HepG2 (cell line): ENCODE measurements around the gene TIMM23. TPM values are rescaled to one million over a fixed set of nuclear protein-coding genes. Genes with fewer than 3 reads are reported as not detected.
A peak's percentile ranks its signal among the peaks of the same experiment; 100 is the strongest.

Experiments used
- CSRNP1 ChIP-seq: sonication (generic); formaldehyde crosslinking; IDR thresholded peaks from 2 replicates; pipeline ENCODE4 v1.8.1; 2023; ENCODE audit warnings: mild to moderate bottlenecking, missing genetic modification reagents
- DMAP1 ChIP-seq: IDR thresholded peaks from 2 replicates; pipeline ENCODE4 v1.6.1; 2016
- EP300 ChIP-seq, 3 experiments: sonication (generic) in 1 of 3; formaldehyde crosslinking in 1 of 3; IDR thresholded peaks; 2 replicates each; pipeline versions ENCODE4 v1.5.1 to v1.6.1; 2011 to 2020; ENCODE audit warnings: low read depth in 2 of 3, low read length in 2 of 3, borderline replicate concordance in 1 of 3, improper control_type of control experiment in 1 of 3, mild to moderate bottlenecking in 1 of 3, missing genetic modification reagents in 1 of 3, moderate library complexity in 1 of 3
- FOXA1 ChIP-seq, 2 experiments: fragments of 450-650 bp in 1 of 2; sonication (generic) in 1 of 2; formaldehyde crosslinking in 1 of 2; IDR thresholded peaks; 2 replicates each; pipeline versions ENCODE4 v1.4.0 to v1.6.1; 2016 to 2020; ENCODE audit warnings: missing genetic modification reagents in 1 of 2
- GABPB1 ChIP-seq: IDR thresholded peaks from 2 replicates; pipeline ENCODE4 v1.6.1; 2016; ENCODE audit warnings: mild to moderate bottlenecking, missing genetic modification reagents, moderate library complexity, missing compliant biosample characterization
- PRPF4 ChIP-seq: fragments of 200-400 bp; formaldehyde crosslinking; IDR thresholded peaks from 2 replicates; pipeline ENCODE4 v1.6.1; 2016; ENCODE audit warnings: low read length, low read depth; ENCODE audit not compliant: poor library complexity, severe bottlenecking
- REST ChIP-seq, 2 experiments: IDR thresholded peaks; 2 replicates each; pipeline ENCODE4 v1.6.1; 2011 to 2012; ENCODE audit warnings: low read length in 2 of 2, borderline replicate concordance in 1 of 2, low read depth in 1 of 2, mild to moderate bottlenecking in 1 of 2, moderate library complexity in 1 of 2
- SAP130 ChIP-seq: IDR thresholded peaks from 2 replicates; pipeline ENCODE4 v1.6.1; 2016; ENCODE audit warnings: low read depth
- SMAD3 ChIP-seq: sonication (generic); formaldehyde crosslinking; IDR thresholded peaks from 2 replicates; pipeline ENCODE4 v1.4.0; 2020; ENCODE audit warnings: missing genetic modification reagents
- U2AF1 ChIP-seq: fragments of 200-400 bp; formaldehyde crosslinking; optimal IDR thresholded peaks from 2 replicates; pipeline ENCODE3; 2017; ENCODE audit warnings: mild to moderate bottlenecking, low read depth, low read length
- ZBTB25 ChIP-seq: IDR thresholded peaks from 2 replicates; pipeline ENCODE4 v1.6.1; 2018; ENCODE audit warnings: missing genetic modification reagents
- ZNF512B ChIP-seq: sonication (generic); formaldehyde crosslinking; IDR thresholded peaks from 2 replicates; pipeline ENCODE4 v1.5.1; 2020; ENCODE audit warnings: missing genetic modification reagents, mild to moderate bottlenecking, borderline replicate concordance
- ZNF792 ChIP-seq: IDR thresholded peaks from 2 replicates; pipeline ENCODE4 v1.6.1; 2016
- polyA plus RNA-seq, 8 experiments: library from polyadenylated mRNA; depleted of rRNA in 3 of 8; stranded (reverse) in 7 of 8; unstranded in 1 of 8; fragments of >200 nt; fragmentation: Illumina TruSeq in 4 of 8; extraction: Trizol in 4 of 8; gene quantifications; 2 replicates each; pipeline versions ENCODE4 v1.2.1 to v1.2.3, GENCODE V29; 2011 to 2016; ENCODE audit warnings: low read depth in 4 of 8, missing spikeins in 1 of 8, mixed read lengths in 1 of 8; ENCODE audit not compliant: insufficient read depth in 1 of 8
- total RNA-seq, 5 experiments: library from RNA; depleted of rRNA; stranded (reverse); fragments of >200 nt; fragmentation: Illumina TruSeq; extraction: Trizol; gene quantifications; 2 replicates each; pipeline ENCODE4 v1.2.3, GENCODE V29; 2016; ENCODE audit warnings: low read depth in 1 of 5
- TF ChIP-seq, protein P1 (sequence below): sonication (generic); formaldehyde crosslinking; IDR thresholded peaks from 2 replicates; pipeline ENCODE4 v1.5.0; 2020; ENCODE audit warnings: mild to moderate bottlenecking, missing genetic modification reagents

The TIMM23 gene
- total and polyA plus RNA-seq, 2 of the 13 experiments (the other 11 are each of a cell fraction or from before 2014, with no cell fraction given), result 80.2 to 98.6 TPM

DNA sequence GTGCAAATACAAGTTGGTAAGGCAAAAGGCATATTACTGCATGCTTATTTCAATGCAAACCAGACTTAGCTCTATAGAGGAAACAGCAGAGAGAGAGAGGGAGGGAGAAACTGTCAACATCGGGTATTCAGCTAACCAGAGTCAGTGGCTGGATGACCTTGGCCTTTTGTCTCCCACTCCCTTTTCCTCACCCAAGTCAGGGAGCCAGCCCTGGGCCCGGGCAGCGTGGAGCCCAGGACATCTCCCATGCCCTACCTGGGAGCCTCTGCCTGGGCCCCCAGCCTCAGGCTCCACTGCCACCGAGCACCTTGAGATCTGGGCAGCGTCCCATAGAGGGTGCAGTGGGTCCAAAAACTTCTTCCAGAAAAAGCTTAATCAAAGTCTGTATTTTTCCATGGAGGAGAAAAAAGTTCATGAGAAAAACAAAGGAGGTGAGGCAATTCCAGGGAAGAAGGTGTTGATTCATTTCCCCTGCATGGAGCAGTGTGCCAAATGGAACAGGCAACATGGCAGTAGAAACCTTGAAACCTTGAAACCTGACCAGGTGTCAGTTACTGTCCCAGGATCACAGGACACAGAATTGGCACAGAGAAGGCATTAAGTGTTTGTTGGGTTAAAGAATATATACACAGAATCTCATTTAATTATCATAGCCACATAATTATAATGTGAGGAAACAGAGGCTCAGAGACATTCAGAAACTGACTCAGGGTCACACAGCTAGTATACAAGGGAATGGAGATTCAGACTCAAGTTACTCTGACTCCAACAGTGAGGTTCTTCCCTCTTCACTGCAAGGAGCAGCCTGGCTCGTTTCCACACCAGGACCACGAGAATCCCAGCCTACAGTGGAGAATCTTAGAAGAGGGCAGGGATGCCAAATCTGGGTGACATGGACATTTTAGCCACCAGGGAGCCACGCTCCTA, 63.9 kb downstream of the TIMM23 start (continued):
- TF ChIP-seq, protein P1, sequence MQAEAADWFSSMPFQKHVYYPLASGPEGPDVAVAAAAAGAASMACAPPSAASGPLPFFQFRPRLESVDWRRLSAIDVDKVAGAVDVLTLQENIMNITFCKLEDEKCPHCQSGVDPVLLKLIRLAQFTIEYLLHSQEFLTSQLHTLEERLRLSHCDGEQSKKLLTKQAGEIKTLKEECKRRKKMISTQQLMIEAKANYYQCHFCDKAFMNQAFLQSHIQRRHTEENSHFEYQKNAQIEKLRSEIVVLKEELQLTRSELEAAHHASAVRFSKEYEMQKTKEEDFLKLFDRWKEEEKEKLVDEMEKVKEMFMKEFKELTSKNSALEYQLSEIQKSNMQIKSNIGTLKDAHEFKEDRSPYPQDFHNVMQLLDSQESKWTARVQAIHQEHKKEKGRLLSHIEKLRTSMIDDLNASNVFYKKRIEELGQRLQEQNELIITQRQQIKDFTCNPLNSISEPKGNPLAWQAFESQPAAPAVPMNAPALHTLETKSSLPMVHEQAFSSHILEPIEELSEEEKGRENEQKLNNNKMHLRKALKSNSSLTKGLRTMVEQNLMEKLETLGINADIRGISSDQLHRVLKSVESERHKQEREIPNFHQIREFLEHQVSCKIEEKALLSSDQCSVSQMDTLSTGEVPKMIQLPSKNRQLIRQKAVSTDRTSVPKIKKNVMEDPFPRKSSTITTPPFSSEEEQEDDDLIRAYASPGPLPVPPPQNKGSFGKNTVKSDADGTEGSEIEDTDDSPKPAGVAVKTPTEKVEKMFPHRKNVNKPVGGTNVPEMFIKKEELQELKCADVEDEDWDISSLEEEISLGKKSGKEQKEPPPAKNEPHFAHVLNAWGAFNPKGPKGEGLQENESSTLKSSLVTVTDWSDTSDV (CRISPR knock-in tag), result no peak
- peak; percentile 51 for TF ChIP-seq GABPB1
- peak; percentile 18; the same call in 1 of the 2 replicates for TF ChIP-seq ZNF792 (CRISPR knock-in tag)
- peak; percentile 85 for TF ChIP-seq SAP130 (CRISPR knock-in tag)
- peak; percentile 55; the same call in 1 of the 2 replicates for TF ChIP-seq SMAD3 (CRISPR knock-in tag)
- peak; percentile 43 to 60; a peak in 2 of 4 replicates for TF ChIP-seq EP300 (IDR thresholded peaks at IDR 0.05; ENCODE audit: low read depth in 2 of 2, low read length in 2 of 2)
- no peak for TF ChIP-seq EP300 (CRISPR knock-in tag; IDR thresholded peaks at IDR 0.05; ENCODE audit: borderline replicate concordance)
- TF ChIP-seq U2AF1, result no peak
- 0 out of 2 replicates have a peak, but pooled peaks have one; percentile 45 for TF ChIP-seq ZNF512B
- TF ChIP-seq REST (IDR thresholded peaks at IDR 0.05; ENCODE audit: borderline replicate concordance in 1 of 2, low read depth in 1 of 2, low read length in 2 of 2), result 0 out of 4 replicates have a peak, but pooled peaks of 1 of the 2 experiments have one; percentile 43
- TF ChIP-seq CSRNP1 (CRISPR knock-in tag), result peak; percentile 70; the same call in 1 of the 2 replicates
- TF ChIP-seq DMAP1, result peak; percentile 75
- no peak for TF ChIP-seq ZBTB25 (CRISPR knock-in tag)
- no peak for TF ChIP-seq FOXA1 (IDR thresholded peaks at IDR 0.05)
- TF ChIP-seq FOXA1 (CRISPR knock-in tag; IDR thresholded peaks at IDR 0.05), result peak; percentile 82
- no peak for TF ChIP-seq PRPF4
